ENCODE measurements around the gene PPP1R8.

GRCh38 chr1:27824411-27824810 is 6.2 kb upstream of the PPP1R8 start:
- no peak for TF ChIP-seq CTCF (IDR thresholded peaks at IDR 0.05)
- TF ChIP-seq EP300 (IDR thresholded peaks at IDR 0.05), result no peak
